GM04504 (cell line): ENCODE results near the gene CCDC88A.
"Not testable (repeated sequence)": the region's sequence is repeated elsewhere in the genome, so short reads cannot be mapped to it uniquely, and the experiment has no call there.

ENCODE experiments used
- DNase-seq: peaks from one replicate; pipeline ENCODE4 v3.0.0-alpha.2; 2012; ENCODE audit warnings: low read depth

The CCDC88A gene

GRCh38 chr2:55385516-55385915, 34.1 kb downstream of the CCDC88A start:
- DNase-seq: not testable (repeated sequence)

GRCh38 chr2:55384786-55385185, 34.9 kb downstream of the CCDC88A start:
- no peak for DNase-seq

DNA sequence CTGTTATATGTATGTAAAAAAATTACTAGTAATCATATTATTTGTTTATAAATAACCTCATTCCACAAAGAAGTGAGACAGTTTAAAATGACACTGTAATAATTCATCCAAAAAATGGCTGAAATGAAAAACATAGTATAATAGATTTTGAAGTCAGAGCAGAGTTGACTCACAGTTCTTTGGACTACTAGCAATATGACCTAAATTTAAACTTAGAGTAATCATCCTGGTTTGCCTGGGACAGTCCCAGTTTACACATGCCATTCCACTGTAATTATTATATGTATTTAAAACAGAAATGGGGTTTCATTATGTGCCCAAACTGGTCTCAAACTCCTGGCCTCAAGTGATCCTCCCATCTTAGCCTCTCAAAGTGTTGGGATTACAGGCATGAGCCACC, 48.3 kb downstream of the CCDC88A start:
- no peak for DNase-seq

DNA sequence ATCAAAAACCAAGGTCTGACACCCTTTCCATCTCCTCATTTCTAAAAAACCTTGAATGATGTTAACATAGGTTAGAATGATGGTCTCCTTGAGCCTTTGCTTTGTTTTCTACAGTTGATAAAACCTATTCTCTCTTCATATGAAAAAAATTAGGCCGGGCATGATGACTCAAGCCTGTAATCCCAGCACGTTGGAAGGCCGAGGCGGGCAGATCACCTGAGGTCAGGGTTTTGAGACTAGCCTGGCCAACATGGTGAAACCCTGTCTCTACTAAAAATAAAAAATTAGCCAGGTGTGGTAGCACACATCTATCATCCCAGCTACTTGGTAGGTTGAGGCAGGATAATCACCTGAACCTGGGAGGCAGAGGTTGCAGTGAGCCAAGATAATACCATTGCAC, 49.4 kb downstream of the CCDC88A start:
- DNase-seq: no peak

- no peak for DNase-seq
Measured at GRCh38 chr2:55365303-55365702, 54.4 kb downstream of the CCDC88A start.

- peak; percentile 90 for DNase-seq
Measured at GRCh38 chr2:55364189-55365055, 55.2 kb downstream of the CCDC88A start.

DNA sequence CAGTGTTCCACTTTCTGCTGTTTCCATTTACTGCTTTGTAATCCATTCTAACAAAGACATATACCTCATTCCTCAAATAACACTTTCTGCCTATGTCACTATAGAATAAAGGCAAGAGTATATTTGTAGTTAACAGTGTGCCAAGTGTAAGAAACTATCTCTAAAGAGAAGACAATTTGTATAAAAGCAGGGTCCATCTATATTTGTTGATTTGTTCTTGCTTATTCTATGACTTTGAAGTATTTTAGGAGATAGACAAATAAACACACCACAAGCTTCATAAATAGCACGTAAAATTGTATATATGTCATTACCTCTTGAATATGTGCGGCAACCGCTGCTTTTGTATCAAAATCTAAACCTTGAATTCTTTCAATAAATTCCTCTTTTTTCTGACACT, 56.0 kb downstream of the CCDC88A start:
- no peak for DNase-seq

- DNase-seq: no peak
Measured at GRCh38 chr2:55361465-55362189, 58.0 kb downstream of the CCDC88A start.

DNA sequence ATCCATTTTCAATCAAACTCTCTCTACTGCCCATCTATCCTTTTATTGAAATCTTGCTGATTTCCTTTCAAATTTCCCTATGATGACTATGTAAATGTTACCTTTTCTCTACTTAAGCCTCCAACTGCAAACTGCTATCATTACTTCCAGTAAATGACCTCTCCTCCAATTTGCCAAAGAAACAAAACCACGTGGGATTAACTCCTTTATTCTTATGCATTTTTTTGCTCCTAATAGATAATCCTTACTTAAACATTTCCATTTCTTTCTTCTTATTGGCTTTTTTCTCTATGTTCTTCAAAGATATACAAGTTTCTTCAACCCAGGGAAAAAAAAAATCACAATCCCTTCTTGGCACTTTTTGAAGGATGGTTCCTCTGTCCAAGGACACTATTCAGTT, 61.2 kb downstream of the CCDC88A start:
- no peak for DNase-seq

GRCh38 chr2:55357927-55358326, 61.7 kb downstream of the CCDC88A start:
- no peak for DNase-seq

DNA sequence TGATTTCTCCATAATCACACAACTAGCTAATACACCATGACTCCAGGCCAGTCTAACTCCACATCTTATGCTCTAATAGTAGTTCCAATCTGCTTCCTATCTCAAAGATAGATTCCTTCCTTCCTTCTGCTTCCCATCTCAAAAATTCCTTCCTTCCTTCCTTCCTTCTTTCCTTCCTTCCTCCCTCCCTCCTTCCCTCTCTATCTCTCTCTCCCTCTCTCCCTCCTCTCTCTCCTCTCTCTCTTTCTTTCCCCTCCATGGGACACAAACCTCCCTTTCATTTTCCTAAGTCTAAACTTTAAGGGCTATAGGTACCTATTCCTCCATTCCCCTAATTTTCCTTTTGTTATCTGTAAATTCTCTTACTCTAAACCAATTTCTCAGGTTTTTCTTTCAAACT, 62.5 kb downstream of the CCDC88A start:
- no peak for DNase-seq

- DNase-seq: not testable (repeated sequence)
Measured at GRCh38 chr2:55356136-55356535, 63.5 kb downstream of the CCDC88A start.

GRCh38 chr2:55355451-55355850, 64.2 kb downstream of the CCDC88A start:
- DNase-seq: no peak

- no peak for DNase-seq
Measured at GRCh38 chr2:55351672-55352071, 68.0 kb downstream of the CCDC88A start.

DNA sequence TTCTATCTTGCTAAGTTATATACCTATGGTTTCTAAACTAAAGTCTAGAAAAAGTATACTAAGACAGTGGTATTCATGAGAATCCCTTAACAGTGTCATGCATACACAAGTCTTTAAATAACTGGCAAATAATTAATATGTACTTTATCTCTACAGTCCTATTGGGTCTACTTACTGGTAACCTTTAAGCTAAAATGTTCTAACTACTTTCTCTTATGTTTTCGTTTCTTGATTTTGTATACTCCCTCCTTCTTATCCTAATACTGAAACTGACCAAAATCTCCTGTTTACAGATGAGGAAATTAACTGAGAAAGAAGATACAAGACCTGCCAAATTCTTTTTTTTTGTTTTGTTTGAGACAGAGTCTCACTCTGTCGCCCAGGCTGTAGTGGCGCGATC, 74.6 kb downstream of the CCDC88A start:
- DNase-seq: no peak

- peak; percentile 17 for DNase-seq
Measured at GRCh38 chr2:55338268-55338667, 81.4 kb downstream of the CCDC88A start.

- no peak for DNase-seq
Measured at GRCh38 chr2:55334728-55335127, 84.9 kb downstream of the CCDC88A start.

GRCh38 chr2:55330541-55331297, 88.9 kb downstream of the CCDC88A start:
- no peak for DNase-seq

DNA sequence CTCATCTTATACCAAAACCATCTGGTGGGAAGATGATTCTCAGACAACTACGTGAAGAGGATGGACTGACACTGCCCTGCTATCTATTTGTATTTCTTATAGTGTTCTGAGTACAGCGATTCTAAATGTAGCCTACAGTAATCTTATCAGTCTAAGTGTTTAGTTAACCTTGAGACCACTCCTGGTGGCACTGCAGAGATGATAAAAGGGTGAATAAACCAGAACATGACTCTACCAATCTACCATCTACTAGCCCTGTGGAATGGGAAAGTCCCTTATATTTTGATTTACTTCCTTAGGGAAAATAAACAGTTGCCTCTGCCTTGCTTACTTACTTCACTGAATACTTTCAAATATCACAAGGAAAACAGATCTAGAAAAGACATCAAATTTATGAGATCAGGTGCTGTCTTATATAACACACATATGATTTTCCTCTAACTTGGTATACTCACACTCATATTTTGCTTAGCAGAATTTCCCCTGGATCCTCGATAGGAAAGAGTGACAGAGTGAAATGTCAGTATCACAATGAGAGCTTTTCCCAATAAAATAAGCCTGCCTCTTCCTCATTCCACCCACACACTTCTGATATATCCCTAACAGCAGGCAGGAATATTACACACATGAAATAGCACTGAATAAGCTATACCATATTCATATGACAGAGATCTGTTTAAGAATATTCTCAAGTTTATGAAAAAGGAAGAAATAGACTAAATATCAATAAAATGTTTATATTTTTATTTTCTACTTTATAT, 92.0 kb downstream of the CCDC88A start:
- no peak for DNase-seq

DNA sequence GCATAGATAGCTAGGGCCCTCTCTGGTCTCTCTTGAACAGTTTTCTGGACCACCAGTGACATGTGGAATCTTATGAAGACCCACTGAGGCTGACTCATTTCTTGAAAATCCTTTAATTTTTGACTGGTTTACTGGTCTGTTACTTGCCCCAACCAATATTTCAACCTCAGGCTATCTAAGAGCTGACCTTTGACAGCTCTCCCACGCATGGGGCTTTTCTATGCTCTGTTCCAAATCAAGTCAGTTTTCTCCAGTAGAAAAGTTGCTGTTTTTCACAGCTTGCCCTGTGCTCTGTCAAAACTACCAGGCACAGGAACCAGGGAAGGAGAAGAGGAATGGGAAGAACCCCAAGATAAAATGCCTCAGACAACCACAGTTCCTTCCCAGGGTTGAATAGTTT, 104.7 kb downstream of the CCDC88A start:
- DNase-seq: no peak

DNA sequence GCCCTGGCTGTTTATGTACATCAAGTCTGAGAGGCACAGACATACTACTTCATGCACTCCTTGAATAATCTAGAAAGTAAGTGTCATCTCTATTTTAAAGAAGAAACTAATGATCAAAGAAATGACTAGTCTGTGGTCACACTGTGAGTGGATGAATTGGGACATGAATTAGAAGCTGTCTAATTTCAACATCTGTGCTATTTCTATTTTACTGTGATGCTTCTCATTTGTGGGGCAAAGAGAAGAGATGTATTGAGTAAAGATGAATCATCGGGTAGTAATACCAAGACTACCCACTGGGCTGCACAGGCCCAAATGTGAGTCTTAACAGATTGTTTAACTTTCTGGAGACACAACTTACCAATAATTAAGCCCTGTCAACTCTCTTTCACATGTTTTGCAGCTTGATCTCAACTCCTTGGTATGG, 108.2 kb downstream of the CCDC88A start:
- peak; percentile 44 for DNase-seq

DNA sequence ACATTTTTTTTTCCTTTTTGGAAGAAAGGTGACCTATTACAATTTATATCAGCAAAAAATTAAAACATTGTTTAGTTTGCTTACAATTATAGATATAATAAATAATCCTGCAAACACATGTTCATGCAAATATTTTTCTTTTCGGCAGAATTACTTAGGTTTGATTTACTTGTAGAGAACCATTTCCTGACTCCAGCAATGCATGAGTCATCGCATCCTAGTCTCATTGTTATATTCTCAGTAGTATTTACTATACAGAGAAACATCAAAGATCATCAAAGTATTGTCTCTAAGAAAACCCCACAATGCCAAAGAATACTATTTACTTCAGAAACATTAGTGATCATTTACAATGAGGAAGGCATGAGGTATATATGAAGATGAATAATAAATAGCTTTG, 110.2 kb downstream of the CCDC88A start:
- DNase-seq: peak; percentile 19
